Activated gamma-delta T cell treated with Interleukin-2 at 50 U/mL for 16 hours (primary cell): ENCODE measurements around the gene GALNT9.

ENCODE experiments used
- DNase-seq: peaks from one replicate; pipeline ENCODE4 v3.0.0-alpha.2; 2020

The GALNT9 gene

DNA sequence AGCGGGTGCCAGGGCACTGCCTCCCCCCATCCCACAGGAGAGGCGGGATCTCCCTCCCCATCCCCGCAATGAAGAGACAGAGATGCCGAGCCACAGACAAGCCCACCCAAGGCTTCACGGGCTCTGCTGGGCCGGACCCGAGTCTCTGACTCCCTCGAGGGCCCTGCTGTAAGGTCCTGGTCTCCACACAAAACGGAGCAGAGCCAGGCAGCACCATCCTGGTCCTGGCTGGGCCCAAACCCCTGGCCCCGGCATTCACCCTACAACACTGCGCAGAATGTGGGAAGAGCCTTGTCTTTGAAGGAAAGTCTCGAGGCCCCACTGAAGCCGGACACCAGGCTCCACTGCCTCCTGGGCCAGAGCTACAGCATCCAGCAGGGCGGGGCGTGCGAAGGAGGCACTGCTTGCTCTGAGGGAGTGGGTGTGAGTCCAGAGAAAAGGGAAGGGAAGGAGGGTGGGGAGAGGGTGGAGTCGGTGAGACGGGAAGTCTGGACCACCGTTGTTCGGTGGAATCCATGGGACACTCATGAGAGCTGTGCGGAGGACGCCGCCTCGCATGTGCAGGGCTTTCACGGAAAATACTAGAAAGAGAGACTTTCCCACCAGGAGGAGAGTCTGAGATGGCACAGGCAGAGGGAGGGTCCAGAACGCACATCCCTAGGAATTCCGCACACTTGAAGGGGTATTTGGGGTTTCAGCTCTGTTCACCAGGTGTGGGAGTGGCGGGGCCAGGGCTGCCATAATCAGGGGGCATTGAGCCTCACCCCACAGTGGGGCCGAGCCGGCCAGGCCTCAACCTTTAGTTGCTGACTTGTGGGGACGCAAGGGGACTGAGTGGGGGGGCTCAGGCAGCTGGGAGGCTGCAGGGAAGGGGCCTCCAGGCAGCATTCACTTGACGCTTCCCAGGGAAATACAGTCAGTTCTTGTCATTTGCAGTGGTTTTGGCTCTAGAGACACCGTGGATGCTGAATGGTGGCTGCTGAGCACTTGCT is 36.8 kb downstream of the GALNT9 start:
- DNase-seq: no peak

DNA sequence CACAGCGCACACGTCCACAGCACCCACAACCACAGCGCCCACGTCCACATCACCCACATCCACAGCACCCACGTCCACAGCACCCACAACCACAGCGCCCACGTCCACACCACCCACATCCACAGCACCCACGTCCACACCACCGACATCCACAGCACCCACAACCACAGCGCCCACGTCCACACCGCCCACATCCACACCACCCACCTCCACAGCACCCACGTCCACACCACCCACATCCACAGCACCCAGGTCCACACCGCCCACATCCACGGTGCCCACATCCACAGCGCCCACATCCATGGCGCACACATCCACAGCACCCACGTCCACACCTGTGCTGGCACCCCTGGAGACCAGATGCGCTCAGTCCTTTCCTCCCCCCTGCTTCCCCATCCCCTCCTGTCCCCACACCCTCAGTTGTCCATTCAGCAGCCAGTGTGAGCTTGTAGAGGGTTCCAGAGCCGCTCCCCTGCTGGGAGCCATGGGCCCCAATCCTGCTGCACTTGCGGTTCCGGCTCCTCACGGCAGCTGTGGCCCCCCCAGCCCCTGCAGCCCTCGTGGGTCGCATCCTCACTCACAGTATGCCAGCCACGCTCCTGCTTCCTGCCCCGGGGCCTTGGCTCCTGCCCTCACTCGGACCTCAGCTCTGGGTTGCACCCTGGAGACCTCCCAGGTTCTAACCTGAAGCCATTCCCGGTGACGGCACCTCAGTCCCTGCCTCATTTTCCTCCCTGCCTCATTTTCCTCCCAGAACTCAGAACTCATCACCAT is 37.8 kb downstream of the GALNT9 start:
- DNase-seq: no peak

DNA sequence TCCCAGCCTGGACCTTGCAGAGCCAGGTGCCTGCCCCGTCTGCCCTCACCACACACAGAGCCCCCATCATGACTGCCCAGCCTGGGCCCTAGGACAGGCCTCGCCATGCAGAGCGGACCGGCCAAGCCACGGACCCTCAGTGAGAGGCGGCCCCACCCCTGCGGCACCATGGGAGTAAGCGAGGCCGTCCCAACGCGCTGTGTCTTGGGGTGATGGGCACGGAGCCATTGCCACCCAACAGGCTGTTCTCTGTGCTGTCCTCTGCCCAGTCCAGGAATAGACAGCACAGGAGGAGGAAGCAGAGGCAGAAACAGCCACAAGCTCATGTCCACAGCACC is 39.2 kb downstream of the GALNT9 start:
- DNase-seq: no peak

DNA sequence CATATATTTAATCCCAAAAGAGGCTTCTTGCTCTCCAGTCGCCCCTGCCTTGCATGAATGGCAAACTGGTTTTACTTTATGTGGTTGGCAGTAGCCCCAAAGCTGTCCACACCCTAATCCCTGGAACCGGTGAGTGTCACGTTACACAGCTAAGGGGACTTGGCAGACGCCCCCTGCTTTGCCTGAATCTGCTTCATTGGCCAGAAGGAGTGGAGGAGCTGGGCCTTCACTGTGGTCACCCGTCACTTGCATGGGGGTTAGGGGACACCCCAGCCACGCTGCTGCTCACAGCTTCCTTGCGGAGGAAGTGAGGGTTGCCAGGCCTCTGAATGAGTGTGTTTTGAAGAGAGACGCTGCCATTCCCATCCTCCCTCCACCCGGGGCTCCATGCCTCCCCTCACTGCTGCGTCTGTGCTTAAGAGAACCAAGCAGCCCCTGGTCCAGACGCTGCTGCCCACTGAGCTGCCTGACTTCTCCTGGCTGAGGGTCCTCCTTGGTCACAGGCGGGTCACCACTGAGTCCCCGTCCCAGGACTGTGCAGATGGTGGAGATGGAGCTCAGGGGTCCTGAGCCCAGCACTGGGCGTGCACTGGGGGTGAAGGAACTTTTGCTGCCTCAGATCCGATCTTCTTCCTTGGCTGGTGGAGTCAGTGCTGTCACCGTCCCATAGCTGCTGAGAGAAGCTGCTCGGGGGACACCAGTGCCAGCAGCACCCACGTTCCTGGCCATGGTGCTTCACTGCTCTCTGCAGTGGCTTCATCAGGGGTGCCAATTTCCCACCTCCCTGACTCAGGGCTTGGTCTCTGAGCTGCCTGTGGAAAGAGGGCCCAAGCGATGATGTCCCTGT is 39.8 kb downstream of the GALNT9 start:
- DNase-seq: no peak

DNA sequence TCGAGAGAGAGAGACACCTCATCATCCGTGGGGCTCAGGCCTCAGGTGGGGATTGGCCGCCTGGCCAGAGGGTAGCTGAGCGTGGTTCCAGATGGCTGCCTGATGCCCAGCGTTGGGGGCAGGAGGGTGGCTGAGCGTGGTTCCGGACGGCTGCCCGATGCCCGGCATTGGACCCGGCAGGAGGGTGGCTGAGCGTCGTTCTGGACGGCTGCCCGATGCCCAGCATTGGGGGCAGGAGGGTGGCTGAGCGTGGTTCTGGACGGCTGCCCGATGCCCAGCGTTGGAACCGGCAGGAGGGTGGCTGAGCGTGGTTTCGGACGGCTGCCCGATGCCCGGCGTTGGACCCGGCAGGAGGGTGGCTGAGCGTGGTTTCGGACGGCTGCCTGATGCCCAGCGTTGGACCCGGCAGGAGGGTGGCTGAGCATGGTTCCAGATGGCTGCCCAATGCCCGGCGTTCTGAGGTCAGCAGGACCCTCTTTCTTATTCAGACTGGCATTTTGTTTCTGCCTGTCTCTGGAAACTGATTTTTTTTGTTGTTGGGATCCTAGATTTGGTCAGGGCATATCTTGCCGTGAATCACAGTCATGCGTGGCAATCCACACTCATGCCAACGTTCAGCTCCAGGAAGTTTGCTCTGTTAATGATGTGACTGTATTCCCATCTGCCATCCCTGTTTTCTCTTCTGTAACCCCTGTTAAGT is 40.7 kb downstream of the GALNT9 start:
- DNase-seq: no peak

DNA sequence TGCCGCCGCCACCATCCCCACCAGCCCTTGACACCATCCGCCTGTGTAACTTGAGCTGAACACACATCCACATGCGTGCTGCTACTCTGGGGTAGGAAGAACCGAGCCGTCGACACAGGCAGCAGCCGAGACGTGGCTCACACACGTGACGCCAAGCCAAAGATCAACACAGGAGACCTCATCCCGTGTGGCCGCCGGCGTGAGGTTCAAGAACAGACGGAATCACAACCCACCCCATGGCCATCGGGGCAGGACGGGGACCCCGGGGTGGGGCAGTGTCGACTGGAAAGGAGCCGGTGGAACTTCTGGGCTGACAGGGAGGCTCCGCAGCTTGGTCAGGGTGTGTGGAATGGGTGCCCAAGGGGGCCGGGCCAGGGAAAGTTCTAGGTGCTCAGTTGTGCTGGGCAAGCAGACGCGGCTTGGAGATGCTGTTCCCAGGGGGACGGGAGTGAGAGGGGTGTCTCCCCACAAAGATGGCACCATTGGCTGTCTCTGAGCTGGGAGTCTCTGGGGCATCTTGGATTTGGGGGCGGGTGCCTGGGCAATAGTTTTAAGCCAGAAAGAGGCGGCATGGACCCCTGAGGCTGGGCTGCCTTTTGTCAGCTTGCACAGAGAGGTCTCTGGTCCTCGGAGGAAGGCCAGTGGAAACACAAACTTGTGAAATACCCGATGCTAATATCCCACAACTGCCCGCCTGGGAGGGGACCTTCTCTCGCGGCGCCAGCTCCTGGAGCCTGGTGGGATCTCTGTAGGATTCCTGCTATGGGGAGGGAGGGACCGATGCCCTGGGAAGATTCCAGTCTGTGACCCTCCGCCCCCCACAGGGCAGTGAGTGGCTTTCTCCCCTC is 41.8 kb downstream of the GALNT9 start:
- no peak for DNase-seq

DNA sequence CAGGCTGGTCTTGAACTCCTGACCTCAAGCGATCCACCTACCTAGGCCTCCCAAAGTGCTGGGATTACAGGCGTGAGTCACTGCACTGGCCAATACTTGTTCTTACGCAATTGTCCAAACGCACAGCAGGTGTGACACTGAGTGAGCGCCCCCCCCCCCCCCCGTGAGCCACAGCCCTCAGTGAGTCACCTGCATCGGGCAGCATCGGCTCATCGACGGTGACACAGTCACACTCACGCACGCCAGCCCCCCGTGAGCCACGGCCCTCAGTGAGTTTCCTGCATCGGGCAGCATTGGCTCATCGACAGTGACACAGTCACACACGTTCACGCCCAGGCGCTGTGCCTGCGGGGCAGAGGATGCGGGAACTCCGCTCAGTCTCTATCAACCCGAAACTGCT is 42.5 kb downstream of the GALNT9 start:
- no peak for DNase-seq

DNA sequence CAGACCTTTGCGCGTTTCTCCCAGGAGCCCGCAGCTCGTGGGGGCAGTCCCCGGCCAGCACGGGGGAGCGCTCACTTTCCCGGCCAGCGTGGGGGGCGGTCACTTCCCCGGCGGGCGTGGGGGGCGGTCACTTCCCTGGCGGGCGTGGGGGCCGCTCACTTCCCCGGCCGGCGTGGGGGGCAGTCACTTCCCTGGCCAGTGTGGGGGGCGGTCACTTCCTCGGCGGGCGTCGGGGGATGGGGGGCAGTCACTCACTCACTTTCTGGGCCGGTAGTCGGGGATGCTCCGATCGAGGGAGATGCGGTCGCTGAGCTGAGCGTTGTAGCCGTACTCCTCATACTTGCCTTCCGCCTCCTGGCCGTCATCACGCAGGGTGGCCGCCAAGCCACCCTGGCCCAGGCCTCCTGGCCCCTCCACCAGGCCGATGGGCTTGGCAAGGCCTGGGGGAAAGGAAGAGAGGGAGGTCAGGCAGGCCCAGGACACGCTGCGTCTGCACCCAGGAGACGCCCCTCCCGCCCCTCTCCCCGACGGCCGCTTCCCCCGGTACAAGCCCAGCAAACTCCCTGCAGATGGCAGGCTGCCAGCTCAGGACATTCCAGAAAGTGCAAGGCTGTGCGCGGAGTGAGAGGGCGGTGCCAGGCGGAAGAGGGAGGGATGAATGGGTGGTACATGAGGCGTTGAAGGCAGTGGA is 43.3 kb downstream of the GALNT9 start:
- no peak for DNase-seq

DNA sequence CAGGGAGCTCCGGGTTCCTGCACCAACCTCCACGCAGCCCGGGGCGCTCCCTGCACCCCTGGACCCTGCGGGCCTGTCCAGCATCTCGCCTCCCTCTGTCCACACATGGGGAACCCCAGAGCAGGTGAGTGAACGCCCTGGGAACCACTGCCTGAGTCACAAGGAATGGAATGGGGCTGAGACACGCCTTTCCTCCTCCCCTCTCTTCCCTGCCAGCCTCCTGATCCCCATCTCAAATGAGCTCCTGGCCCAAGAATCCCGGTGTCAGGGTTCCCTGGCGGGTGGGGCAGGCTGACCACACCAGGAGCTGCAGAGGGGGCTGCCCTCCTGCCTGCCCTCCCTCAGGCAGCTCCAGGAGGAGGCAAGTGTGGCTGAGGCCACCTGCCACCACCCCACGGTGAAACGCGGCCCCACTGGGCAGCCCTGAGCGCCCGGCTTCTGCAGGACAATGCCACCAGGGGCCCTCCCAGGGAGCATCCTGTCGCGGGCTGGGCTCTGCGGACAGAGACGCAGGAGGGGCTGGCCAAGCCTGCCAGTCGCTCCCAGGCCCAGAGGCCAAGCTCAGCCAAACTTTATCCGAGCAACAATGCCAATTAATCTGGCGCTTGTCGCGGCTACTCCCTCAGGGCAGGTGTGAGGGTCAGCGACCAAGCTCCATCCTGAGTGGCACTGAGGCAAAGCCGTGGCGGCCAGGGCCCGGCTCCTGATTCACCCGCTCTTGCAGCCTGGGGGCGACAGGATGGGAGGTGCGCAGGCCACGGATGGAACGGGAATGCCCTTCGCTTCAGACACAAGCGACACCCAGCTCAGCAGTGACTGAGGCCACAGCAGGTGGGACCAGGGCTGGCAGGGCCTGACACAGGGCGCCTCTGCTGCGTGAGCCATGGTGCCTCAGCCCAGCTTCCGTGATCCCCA is 44.3 kb downstream of the GALNT9 start:
- DNase-seq: no peak

DNA sequence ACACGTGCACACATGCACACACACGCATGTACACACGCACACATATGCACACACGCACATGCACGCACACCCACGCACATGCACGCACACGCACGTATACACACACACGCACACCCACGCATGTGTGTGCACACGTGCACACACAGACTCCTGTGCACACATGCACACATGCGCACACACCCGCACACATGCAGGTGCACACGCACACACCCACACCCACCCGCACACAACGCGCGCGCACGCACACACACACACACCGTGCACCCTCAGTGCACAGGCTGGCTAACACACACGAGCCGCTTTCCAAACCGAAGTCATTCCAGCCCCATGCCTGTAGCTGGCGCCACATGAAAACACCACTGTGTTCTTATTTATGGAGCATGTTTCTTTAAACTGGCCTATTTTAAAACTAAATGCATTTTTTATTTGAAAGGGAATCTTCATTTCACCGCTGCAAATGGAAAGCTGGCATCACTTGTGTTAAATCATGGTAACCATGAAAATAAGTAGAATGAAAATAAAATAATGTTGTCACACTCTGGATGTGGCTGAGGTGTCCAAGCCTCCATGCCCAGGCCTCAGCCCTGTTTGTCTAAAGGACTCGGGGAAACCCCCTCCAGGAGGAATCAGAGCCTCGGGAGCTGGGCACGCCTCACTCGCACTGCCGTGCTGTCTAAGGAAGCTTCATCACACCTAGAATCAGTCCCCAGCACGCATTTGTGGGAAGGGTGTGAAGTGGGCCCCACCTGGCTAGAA is 45.1 kb downstream of the GALNT9 start:
- no peak for DNase-seq

DNA sequence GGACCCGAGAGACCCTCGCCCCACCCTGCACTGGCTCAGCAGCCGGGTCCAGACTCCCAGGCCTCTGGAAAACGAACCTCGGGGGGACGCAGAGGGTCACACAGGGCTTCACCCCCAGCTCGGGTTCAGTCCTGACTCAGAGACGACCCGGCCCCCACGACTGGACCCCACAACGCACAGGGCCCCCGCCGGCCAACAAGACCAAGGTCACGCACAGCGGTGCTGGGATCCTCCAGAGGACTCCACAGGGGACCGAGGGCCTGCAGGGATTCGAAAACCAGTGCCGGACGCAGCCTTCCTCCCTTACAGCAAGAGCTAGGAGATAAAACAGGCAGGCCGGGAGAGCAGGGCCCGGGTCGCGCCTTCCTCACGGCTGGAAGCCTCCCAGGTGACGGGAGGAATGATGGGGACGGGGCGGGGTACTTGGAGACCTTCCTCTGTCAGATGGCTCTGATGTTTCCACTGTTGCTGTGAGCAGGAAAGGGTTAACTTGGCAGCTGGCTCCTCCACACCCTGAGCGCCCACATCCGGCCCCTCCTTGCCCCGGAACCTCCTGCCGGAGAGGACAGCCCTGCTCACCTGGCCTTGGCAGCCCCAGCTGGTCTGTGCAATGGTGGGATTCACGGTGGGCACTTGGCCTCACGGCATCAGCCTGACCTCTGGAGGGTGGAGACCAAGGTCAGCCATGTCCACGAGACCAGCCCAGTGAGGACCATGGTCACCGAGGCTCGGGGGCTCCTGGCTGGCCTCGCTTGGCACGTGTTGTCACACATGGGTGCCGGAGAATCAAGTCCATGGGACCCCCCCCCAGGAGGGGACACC is 46.2 kb downstream of the GALNT9 start:
- peak; percentile 32 for DNase-seq

DNA sequence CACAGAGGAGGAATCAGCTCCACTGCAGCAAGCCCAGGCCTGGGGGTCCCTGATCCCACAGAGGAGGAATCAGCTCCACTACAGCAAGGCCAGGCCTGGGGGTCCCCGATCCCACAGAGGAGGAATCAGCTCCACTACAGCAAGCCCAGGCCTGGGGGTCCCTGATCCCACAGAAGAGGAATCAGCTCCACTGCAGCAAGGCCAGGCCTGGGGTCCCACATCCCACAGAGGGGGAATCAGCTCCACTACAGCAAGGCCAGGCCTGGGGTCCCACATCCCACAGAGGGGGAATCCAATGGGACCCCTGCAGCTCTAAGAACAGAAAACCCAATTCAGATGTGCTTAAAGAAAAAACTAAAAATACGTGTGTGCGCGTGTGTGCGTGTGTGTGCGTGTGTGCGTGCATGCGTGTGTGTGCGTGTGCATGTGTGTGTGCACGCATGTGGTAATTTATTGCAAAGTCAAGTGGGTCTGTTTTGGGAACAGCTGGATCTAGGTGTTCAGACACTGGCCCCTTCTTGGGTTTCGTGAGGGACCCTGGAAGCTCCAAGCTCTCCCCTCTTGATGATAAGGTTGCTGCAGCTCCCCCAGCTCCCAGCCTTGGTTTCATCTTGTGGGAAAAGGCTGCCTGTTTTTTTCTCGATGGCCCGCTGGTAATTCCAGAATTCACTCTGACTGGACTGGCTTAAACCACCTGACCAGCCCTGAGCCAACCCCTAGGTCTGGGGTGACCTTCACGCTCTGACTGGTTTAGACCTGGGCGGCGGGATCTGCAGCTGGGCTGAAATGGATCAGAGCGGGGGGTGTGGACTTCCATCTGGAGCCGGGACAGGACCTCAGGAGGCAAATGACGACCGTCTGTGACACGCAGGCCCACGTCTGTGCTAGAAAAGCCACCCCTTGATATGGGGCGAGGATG is 47.1 kb downstream of the GALNT9 start:
- no peak for DNase-seq

DNA sequence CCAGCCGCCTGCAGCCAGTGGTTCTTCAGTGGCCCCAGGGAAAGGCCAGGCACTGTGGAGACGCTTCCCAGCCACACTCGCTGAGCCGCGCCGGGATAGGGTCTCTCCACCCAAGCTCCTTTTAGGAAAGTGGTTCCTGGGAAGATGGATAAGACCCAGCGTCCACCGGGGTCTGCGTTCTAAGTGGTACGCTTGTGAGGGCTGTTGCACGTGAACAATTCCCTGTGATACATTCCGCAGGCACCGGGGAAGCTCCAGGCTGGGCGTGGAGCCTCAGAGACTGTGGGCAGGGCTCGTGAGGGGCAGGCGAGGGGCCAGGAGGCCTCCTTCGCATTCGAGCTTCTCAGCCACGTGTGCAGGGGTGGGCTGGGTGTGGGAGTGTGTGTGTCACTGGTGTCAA is 48.4 kb downstream of the GALNT9 start:
- DNase-seq: no peak

DNA sequence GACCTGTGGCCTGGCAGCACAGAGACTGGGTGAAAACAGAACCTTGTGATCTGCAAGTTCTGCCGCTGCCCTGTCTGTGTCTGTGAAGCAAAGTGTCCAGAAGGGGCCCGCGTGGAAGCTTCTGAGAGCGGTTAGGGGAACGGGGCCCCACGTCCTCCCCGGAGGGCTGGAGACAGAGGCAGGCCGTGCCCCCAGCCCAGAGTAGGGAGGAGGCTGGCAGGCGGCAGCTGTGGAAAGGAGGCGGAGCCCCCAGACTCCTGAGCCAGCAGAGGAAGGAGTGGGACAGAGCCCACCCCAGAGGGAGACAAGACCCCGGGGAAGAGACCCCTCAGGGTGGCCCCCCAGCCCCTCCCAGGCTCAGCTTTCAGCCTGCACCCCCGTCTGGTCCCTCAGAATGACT is 49.0 kb downstream of the GALNT9 start:
- no peak for DNase-seq

DNA sequence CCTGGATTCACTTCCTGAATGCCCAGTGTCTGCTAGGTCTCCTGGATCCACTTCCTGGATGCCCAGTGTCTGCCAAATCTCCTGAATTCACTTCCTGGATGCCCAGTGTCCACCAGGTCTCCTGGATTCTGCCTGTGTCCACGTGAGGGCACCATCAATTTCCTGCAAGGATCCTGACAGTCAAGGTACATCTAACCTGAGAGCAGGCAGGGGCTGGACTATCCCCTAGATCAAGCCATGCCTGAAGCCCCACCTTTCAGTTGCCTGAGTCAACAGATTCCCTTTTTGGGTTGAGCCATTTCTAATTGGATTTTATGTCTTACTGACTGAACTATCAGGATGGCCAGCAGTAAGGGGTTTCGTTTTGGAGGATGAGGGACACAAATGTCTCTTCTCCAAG is 49.5 kb downstream of the GALNT9 start:
- DNase-seq: no peak

DNA sequence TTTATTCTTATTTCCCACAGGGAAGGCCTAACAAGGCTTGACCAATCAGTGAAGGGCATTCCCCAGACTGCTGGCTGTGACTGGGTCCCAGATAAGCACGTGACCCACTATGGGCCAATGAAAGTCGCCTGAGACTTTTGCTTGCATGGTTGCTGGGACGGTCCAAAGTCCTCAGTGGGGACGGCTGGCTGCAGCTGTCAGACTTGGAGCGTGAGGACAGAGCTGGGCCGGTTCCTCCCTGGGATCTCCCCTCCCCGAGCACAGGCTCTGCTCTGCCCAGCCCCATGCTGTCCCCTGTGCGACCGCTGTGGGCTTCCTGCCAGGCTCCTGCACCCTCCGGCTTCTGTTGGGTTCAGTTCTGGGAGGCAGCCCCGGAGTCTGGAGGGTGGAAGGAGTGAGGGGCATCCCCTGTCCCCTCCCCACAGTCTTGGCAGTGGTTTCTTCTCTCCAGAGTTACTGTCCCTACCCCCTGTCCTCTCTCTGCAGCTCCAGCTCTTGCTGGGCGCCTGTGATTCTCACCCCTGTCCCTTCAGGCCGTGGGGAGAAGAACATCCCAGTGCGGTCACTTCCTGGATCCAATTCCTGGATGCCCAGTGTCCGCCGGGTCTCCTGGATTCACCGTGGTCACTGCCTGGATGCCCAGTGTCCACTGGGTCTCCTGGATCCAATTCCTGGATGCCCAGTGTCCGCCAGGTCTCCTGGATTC is 50.1 kb downstream of the GALNT9 start:
- no peak for DNase-seq
